Amniotic stem cell (primary cell): ENCODE measurements around the gene DNAJC17.

ENCODE experiments used
- DNase-seq: peaks from one replicate; lab custom pipeline; 2025; lab: John Stamatoyannopoulos, UW

DNAJC17 gene

DNA sequence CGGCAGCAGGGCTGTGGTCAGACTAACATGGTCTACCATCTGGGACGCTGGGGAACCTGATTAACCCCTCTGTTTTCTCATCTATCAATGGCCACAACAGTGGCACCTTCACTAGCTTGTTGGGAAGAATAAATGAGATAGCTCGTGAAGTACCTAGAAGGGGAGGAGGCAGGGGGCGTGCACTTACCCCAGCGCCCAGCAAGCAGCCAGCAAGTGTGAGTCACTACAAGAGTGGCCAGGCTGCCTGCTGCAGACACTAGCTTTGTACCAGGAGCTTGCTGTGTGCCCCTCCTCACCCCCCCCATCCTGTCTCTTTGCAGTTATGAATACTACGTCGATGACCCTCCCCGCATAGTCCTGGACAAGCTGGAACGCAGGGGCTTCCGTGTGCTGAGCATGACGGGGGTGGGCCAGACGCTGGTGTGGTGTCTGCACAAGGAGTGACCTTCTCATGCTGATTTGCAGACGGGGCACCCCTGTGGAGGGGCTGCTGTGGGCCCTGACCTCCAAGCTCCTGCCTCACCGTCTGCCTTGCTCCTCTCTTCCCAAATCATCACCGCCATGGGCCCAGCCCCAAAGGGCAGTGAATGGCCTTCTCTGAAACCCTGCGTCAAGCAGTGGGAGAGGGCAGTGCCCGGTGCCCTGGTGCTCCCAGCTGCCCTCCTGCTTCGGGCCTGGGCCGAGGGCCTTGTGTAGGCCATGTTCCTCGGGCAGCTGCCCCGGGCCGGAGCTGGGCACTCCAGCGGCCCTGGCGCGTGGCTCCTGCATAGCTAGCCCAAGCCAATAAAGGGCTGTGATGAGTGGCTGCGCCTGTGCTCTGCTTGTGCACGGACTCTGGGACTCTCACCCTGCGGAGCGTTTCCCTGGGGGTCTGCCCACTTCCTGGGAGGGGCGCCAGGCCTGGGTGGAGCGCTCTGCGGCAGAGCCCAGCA lies 40.1 kb downstream of the DNAJC17 start:
- DNase-seq, result no peak

DNA sequence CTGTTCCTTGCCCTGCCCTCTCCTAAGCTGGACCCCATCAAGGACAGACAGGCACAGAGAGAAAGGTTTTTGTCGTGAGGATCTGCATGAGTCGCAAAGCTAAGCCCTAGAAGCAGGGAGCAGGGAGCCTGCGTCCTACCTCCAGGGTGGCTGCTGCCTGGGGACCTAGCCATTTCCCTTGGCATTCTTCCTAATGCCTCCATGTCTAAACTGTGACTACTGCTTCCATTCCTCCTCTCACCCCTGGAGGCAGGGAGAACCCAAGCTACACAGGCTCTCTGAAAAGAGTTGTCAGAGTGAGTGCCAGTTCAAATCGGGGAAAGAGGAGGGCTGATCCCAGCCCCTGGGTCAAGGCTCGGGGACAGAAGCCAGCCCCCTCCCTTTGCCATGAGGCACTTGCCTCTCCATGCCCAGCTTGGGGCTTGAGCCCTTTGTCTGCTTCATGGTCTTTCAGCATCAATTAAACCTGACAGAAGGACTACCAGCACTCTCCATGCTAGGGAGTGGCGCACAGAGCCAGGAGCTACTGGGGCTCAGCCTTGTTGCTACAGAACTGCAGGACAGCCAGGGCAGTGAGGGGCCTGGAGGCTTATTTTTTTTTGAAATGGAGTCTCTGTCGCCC lies 41.0 kb downstream of the DNAJC17 start:
- DNase-seq, result no peak

DNA sequence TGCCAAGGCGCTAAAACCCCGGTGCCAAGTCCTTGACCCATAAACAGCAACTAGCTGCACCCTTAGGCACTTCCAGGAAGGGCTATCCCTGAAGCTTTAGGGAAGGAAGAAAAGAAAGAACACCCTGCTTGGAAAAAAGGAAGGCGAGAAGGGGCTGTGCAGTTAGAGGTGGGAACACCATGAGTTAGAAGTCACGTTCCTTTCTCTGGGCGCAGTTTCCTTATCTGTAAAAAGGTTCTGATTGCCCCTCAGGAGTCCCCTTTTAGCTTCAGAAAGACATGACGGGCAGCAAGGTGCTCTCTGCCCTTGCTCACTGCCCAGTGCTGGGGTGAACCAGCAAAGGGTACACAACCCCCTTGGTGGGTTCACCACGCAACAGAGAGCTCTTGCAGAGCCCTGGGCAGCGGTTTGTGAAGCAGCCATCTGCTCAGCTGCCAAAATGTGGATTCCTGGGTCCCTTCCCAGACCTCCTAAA lies 42.6 kb downstream of the DNAJC17 start:
- no peak for DNase-seq

- DNase-seq, result no peak
Observed at GRCh38 chr15:40763801-40764628, 43.3 kb downstream of the DNAJC17 start, which contains the start of gene GCHFR. GCHFR (plus strand) TSS chr15:40764068; CDS start chr15:40764181, 113 bp downstream.

GRCh38 chr15:40762919-40763800 lies 44.1 kb downstream of the DNAJC17 start:
- no peak for DNase-seq

DNA sequence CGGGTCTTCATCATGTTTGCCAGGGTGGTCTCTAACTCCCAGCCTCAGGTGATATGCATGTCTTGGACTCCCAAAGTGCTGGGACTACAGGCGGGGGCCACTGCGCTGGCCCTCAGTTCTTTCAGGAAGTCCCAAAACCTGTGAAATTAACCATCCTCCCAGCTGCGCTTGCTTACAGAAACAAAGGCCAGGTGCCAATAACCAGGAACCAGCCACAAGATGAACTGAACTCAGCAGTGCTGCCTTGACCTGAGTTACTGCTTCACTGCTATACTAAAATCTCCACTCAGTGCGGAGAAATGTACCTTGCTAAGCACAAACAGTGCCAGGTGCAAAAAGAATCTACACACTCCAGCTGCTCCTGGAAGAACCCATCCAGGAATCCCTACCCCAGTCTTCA lies 47.3 kb downstream of the DNAJC17 start:
- DNase-seq, result no peak

- DNase-seq, result no peak
Observed at GRCh38 chr15:40756938-40757337, 50.3 kb downstream of the DNAJC17 start.

GRCh38 chr15:40755812-40756208 lies 51.5 kb downstream of the DNAJC17 start:
- no peak for DNase-seq

DNA sequence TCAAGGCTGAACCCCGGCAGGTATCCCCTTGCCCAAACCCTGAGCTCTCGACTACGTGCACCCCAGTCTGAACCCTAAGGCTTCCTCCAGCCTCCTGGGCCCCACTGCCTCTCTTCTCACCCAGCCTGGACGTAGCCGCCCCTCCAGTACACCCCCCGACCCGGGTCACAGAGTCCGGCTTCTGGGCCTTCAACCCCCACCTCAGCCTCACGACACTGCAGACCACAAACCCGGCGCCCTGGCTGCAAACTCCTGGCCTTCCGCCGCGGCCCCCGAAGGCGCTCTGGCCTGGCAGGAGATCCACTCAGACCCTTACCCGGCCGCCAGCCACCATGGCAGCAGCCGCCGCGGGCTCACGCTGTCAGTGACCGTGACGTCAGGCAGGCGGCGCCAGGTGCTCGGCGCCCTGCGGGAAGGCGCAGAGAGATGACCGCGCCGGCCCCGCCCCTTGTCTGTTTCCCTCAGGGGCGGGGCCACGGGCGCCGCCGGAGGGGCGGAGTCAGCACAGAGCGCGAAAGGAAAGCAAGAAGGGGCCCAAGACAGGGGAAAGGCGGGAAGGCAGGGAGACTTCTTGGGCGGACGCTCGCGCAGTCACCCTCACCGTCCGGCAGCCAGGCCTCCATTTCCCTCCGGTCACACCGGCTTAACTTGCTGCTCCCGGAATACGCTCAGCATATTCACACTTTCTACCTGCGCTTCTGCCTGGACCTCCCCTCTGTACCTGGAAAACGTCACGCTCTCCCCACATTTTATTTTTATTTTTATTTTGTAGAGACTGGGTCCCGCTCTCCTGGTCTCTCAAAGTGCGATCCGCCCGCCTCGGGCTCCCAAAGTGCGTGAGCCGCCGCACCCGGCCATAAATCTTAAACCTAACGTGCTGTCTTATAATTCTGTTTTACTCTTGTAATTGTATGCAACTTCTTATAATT lies 52.1 kb downstream of the DNAJC17 start, which contains the start of gene RMDN3:
TSS of gene RMDN3 (minus strand) at position 372 of the 929 bp plus-strand sequence. CDS start 471 bp downstream, outside the sequence.
- DNase-seq, result peak; percentile 75

GRCh38 chr15:40754574-40754882 lies 52.7 kb downstream of the DNAJC17 start:
- DNase-seq, result no peak

- DNase-seq, result no peak
Observed at GRCh38 chr15:40751745-40752144, 55.5 kb downstream of the DNAJC17 start.

DNA sequence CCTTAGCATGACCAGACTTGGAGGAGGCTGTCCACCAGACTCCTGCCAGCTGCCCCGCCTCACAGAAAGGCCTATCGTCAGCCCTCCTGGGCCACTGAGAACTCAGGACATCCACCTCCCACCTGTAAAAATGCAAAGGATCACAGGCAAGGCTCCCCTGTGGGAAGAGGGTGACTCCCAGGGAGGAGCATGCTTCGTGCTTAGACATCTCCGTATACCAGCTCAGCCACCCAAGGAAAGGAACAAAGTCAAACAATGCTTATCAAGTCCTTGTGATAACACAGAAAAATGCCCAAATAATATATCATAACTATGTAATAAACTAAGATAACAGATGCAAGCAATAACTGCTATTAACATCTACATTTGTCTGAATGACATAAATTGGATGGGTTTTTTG lies 56.4 kb downstream of the DNAJC17 start:
- DNase-seq, result no peak

DNA sequence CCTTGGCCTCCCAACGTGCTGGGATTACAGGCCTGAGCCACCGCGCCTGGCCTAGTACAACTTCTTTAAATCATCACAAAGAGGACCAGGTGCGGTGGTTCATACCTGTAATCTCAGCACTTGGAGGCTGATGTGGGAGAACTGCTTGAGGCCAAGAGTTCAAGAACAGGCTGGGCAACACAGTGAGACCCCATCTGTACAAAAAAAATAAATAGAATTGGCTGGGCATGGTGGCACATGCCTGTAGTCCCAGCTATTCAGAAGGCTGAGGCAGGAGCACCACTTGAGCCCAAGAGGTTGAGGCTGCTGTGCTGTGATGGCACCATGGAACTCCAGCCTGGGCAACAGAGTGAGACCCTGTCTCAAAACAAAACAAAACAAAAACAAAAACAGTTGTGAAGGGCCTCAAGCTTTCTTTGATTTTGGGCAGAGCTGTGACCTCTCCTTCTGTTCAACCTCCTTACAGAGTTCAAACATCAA lies 58.1 kb downstream of the DNAJC17 start:
- no peak for DNase-seq

DNA sequence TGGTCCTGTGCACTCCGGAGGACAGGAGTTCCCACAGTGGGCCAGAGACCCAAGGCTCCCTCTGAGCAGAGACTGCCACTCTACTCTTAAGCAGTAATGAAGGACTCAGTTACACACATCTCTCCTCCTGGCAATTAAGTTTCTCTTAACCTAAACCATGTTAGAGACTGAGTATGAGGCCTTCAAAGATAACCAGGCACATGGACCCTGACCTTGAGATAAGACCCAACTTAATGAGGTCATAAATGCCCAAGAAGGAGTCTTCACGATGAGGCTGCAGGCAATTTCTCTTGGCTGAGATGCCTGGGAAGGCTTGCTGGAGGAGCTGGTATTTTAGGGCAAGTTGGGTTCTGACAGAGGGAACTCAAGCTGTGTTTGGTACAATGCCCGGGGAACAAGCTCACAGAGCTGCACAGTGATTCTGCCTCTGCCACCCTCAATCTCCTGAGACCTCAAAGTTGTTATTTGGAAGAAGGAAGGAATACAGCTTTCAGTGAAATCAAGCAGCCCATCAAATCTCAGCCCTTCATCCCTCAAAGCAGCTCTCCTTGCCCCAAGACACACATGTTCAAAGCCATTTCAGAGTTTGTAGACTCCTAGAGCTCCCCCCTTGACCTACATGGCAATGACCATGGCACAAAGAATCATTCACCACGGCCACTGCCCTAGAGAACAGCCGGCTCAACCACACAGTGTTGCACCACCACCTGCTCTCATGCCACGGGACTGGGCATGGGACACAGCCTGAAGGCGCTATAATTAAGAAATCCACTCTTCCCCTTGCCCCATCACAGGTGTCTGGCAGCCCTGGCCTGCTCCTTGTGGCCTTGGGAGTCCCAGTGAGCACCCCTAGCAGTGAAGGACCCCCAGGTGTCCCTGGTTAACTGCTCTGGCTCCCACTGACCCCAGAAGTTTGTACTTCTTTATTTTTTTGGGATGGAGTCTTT lies 59.3 kb downstream of the DNAJC17 start:
- DNase-seq, result no peak

DNA sequence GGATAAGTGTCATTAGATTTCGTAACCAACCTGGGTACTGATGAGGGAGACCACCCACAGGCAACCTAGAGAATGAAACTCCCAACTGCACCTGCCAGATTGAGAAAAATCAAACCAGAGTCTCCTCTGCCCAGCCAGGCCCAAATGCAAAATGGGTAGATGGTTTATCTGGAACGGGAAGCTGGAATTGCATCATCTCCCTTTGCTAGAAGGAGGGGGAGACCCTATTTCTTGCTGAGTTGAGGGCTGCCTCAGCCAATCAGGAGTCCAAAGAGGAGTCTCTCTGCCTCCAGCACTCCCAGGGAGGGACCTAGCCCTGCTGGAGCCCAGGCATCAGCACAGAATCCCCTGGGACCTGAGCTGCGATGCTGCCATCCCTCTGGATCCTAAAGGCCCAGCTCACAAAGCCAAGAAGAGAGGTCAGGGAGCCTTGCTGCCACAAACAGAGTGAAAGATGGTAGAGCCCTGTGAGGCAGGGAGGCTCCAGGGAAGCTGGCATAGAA lies 60.3 kb downstream of the DNAJC17 start:
- no peak for DNase-seq

- DNase-seq, result no peak
Observed at GRCh38 chr15:40744815-40745152, 62.5 kb downstream of the DNAJC17 start.

GRCh38 chr15:40743921-40744814 lies 63.1 kb downstream of the DNAJC17 start:
- DNase-seq, result no peak

DNA sequence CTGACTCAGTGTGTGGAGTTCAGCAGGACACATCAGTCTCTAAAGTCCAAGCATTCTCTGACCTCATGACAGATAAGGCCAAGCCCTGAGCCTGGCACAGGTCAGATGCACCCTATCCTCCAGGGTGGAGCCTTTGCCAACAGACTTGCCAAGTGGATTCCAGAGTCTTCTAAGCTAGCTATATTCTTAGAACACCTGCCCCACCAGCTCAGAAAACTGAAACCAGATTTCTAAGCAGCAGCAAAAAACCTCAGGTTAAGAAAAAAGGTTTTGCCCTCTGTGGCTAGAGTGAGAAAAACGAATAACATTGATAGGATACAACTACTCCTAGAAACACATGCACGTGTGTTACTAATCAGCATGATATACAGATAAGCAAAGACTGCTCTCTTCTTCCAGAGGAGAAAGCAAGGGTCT lies 63.8 kb downstream of the DNAJC17 start:
- DNase-seq, result no peak
